A549 (cell line): ENCODE data around the gene CRYGC.

Experiments
- CEBPB ChIP-seq, 2 experiments: fragments of >200 bp in 1 of 2; sonication (Bioruptor Twin) in 1 of 2; formaldehyde crosslinking in 1 of 2; IDR thresholded peaks; 2 replicates each; pipeline ENCODE4 v1.6.1; 2012 to 2016
- CTCF ChIP-seq: fragments of >200 bp; sonication (Bioruptor Twin); formaldehyde crosslinking; IDR thresholded peaks from 3 replicates; pipeline ENCODE4 v1.5.1; 2016
- EP300 ChIP-seq, 2 experiments: fragments of >200 bp; sonication (Bioruptor Twin); formaldehyde crosslinking; IDR thresholded peaks; 2 replicates in 1 of 2; 3 replicates in 1 of 2; pipeline ENCODE4 v1.6.1; 2016 to 2017
- JUNB ChIP-seq: fragments of >200 bp; sonication (Bioruptor Twin); formaldehyde crosslinking; IDR thresholded peaks from 2 replicates; pipeline ENCODE4 v1.6.1; 2016
- KDM1A ChIP-seq: fragments of 200-600 bp; sonication (generic); IDR thresholded peaks from 2 replicates; pipeline ENCODE4 v1.6.1; 2016; ENCODE audit warnings: low read depth, mild to moderate bottlenecking
- MAFK ChIP-seq: fragments of 450-650 bp; IDR thresholded peaks from 2 replicates; pipeline ENCODE4 v1.6.1; 2014; ENCODE audit not compliant: partially characterized antibody
- RAD21 ChIP-seq, 2 experiments: fragments of >200 bp in 1 of 2; sonication (Bioruptor Twin) in 1 of 2; formaldehyde crosslinking in 1 of 2; IDR thresholded peaks in 1 of 2; conservative IDR thresholded peaks in 1 of 2; 2 replicates in 1 of 2; 3 replicates in 1 of 2; pipeline ENCODE4 v1.6.1; 2012 to 2018; ENCODE audit warnings: inconsistent platforms in 1 of 2
- RFX5 ChIP-seq: fragments of 450-650 bp; IDR thresholded peaks from 2 replicates; pipeline ENCODE4 v1.7.1; 2014; ENCODE audit warnings: antibody characterized with exemption, mild to moderate bottlenecking, moderate library complexity

- TF ChIP-seq MAFK: no peak
- TF ChIP-seq KDM1A: no peak
- no peak for TF ChIP-seq CTCF
- no peak for TF ChIP-seq RFX5
- TF ChIP-seq EP300 (IDR thresholded peaks at IDR 0.05): no peak
- no peak for TF ChIP-seq CEBPB (IDR thresholded peaks at IDR 0.05)
- no peak for TF ChIP-seq JUNB
- TF ChIP-seq RAD21 (conservative IDR thresholded peaks at IDR 0.05 in 1 of 2, IDR thresholded peaks at IDR 0.05 in 1 of 2): no peak
Observed at GRCh38 chr2:208092093-208092832, 37.4 kb downstream of the CRYGC start.
